ENCODE data around the gene MACROD2. TPM values are rescaled to one million over a fixed set of nuclear protein-coding genes. Genes with fewer than 3 reads are reported as not detected.

MACROD2 gene
- total RNA-seq, 4 donors from 2014 or later: 4.6 to 33.0 (median 8.3) TPM

GRCh38 chr20:14062171-14062570, 66.9 kb downstream of the MACROD2 start:
- intact Hi-C loops (cut with DNase I; ENCODE audit: low total_unique reads): no loop called here
- Histone ChIP-seq H3K4me3 (no peak overlapping the region), H3K4me1 (no peaks in the 10 kb centered on the region), H3K27ac (no peak overlapping the region), H3K27me3 (no peaks in the 10 kb centered on the region), H3K9me3 (no peaks in the 10 kb centered on the region), H3K36me3 (no peaks in the 10 kb centered on the region)
- no peak for DNase-seq
- in situ Hi-C loops (cut with MboI; ENCODE audit: low pct_ligation_motif_present in 1 of 4, low pct_unique_long_range_greater_than_20kb in 1 of 4, low sequenced_read_pairs in 3 of 4): loop anchor here in 2 of 4 donors (25.0 kb wide), 2 partner anchors 225 to 250 kb away; no protein-coding TSS in a partner anchor
- 83 to 92% methylated on average over 2 of the region's 2 CpGs for WGBS, 2 donors (ENCODE audit: low coverage in 1 of 2)
- no peak for TF ChIP-seq POLR2AphosphoS5 (IDR thresholded peaks at IDR 0.05)
- no peak for TF ChIP-seq EP300 (IDR thresholded peaks at IDR 0.05; ENCODE audit: low read depth)
- TF ChIP-seq CTCF (IDR thresholded peaks at IDR 0.05): no peak
- TF ChIP-seq POLR2A (IDR thresholded peaks at IDR 0.05): no peak

GRCh38 chr20:14062786-14063185, 67.5 kb downstream of the MACROD2 start:
- intact Hi-C loops (cut with DNase I; ENCODE audit: low total_unique reads) (no loop called here), in situ Hi-C loops (cut with MboI; ENCODE audit: low pct_ligation_motif_present in 1 of 4, low pct_unique_long_range_greater_than_20kb in 1 of 4, low sequenced_read_pairs in 3 of 4) (loop anchor here in 2 of 4 donors (25.0 kb wide), 2 partner anchors 225 to 250 kb away; no protein-coding TSS in a partner anchor)
- H3K4me3 ChIP-seq: no peak overlapping the region
- H3K9me3 ChIP-seq: no peaks in the 10 kb centered on the region
- no peaks in the 10 kb centered on the region for H3K36me3 ChIP-seq
- no peaks in the 10 kb centered on the region for H3K27me3 ChIP-seq
- no peaks in the 10 kb centered on the region for H3K4me1 ChIP-seq
- no peak for TF ChIP-seq CTCF (IDR thresholded peaks at IDR 0.05)
- TF ChIP-seq EP300 (IDR thresholded peaks at IDR 0.05; ENCODE audit: low read depth): no peak
- TF ChIP-seq POLR2AphosphoS5 (IDR thresholded peaks at IDR 0.05): no peak
- TF ChIP-seq POLR2A (IDR thresholded peaks at IDR 0.05): no peak
- no peak overlapping the region for H3K27ac ChIP-seq
- 0 to 48% methylated on average over 1 of the region's 1 CpG for WGBS, 2 donors (ENCODE audit: low coverage in 1 of 2)
- DNase-seq: no peak

GRCh38 chr20:14064333-14064732, 69.0 kb downstream of the MACROD2 start:
- in situ Hi-C loops (cut with MboI; ENCODE audit: low pct_ligation_motif_present in 1 of 4, low pct_unique_long_range_greater_than_20kb in 1 of 4, low sequenced_read_pairs in 3 of 4): loop anchor here in 2 of 4 donors (25.0 kb wide), 2 partner anchors 227 to 252 kb away; no protein-coding TSS in a partner anchor
- WGBS, 2 donors (ENCODE audit: low coverage in 1 of 2): 76 to 85% methylated on average over 3 of the region's 3 CpGs
- no peak for TF ChIP-seq EP300 (IDR thresholded peaks at IDR 0.05; ENCODE audit: low read depth)
- TF ChIP-seq CTCF (IDR thresholded peaks at IDR 0.05): no peak
- no peak for TF ChIP-seq POLR2AphosphoS5 (IDR thresholded peaks at IDR 0.05)
- no peak for TF ChIP-seq POLR2A (IDR thresholded peaks at IDR 0.05)

GRCh38 chr20:14064921-14065320, 69.6 kb downstream of the MACROD2 start:
- DNase-seq: no peak
- 90 to 91% methylated on average over 5 of the region's 5 CpGs for WGBS, 2 donors (ENCODE audit: low coverage in 1 of 2)
- H3K4me1 ChIP-seq: no peaks in the 10 kb centered on the region
- in situ Hi-C loops (cut with MboI; ENCODE audit: low pct_ligation_motif_present in 1 of 4, low pct_unique_long_range_greater_than_20kb in 1 of 4, low sequenced_read_pairs in 3 of 4) (loop anchor here in 2 of 4 donors (25.0 kb wide), 2 partner anchors 228 to 253 kb away; no protein-coding TSS in a partner anchor), intact Hi-C loops (cut with DNase I; ENCODE audit: low total_unique reads) (no loop called here)
- no peak overlapping the region for H3K4me3 ChIP-seq
- H3K36me3 ChIP-seq: no peaks in the 10 kb centered on the region
- no peaks in the 10 kb centered on the region for H3K27me3 ChIP-seq
- no peak overlapping the region for H3K27ac ChIP-seq
- TF ChIP-seq CTCF (IDR thresholded peaks at IDR 0.05) (no peak), POLR2A (IDR thresholded peaks at IDR 0.05) (no peak), POLR2AphosphoS5 (IDR thresholded peaks at IDR 0.05) (no peak), EP300 (IDR thresholded peaks at IDR 0.05; ENCODE audit: low read depth) (no peak)
- no peaks in the 10 kb centered on the region for H3K9me3 ChIP-seq

More at GRCh38 chr20:14064333-14064732, 69.0 kb downstream of the MACROD2 start:
- intact Hi-C loops (cut with DNase I; ENCODE audit: low total_unique reads): no loop called here
- no peaks in the 10 kb centered on the region for H3K9me3 ChIP-seq
- no peaks in the 10 kb centered on the region for H3K36me3 ChIP-seq
- H3K4me1 ChIP-seq: no peaks in the 10 kb centered on the region
- H3K4me3 ChIP-seq: no peak overlapping the region
- H3K27me3 ChIP-seq: no peaks in the 10 kb centered on the region
- DNase-seq: no peak
- H3K27ac ChIP-seq: no peak overlapping the region
